ENCODE measurements around the gene SLC29A3. TPM values are rescaled to one million over a fixed set of nuclear protein-coding genes. Genes with fewer than 3 reads are reported as not detected.
"Not testable (repeated sequence)": the region's sequence is repeated elsewhere in the genome, so short reads cannot be mapped to it uniquely, and the experiment has no call there.

SLC29A3 gene
- 10 to 100 TPM in 1 of 5 donors, 1 to 10 TPM in 4; 6.8 to 10.3 (median 8.3) TPM for polyA plus RNA-seq (ENCODE audit: insufficient read depth in 1 of 5, insufficient read length in 5 of 5, low replicate concordance in 1 of 5)
- long read RNA-seq, donor 1, partial matches to known transcripts, result 0 of 5 reads
- long read RNA-seq, donor 1, other reads (novel, unspliced or antisense), result 0 of 5 reads
- long read RNA-seq, donor 2, partial matches to known transcripts, result 0 of 1 reads
- long read RNA-seq, donor 2, other reads (novel, unspliced or antisense), result 0 of 1 reads
- long read RNA-seq, donor 3, partial matches to known transcripts, result 0 of 2 reads
- long read RNA-seq, donor 3, other reads (novel, unspliced or antisense), result 0 of 2 reads
- long read RNA-seq, donor 4, partial matches to known transcripts, result 0 of 2 reads
- long read RNA-seq, donor 4, other reads (novel, unspliced or antisense), result 0 of 2 reads
- long read RNA-seq, donor 5, partial matches to known transcripts, result 0 of 2 reads
- long read RNA-seq, donor 5, other reads (novel, unspliced or antisense), result 0 of 2 reads
- long read RNA-seq, donor 6, partial matches to known transcripts, result 0 of 2 reads
- long read RNA-seq, donor 6, other reads (novel, unspliced or antisense), result 0 of 2 reads
- long read RNA-seq, donor 7, partial matches to known transcripts, result 0 of 1 reads
- long read RNA-seq, donor 7, other reads (novel, unspliced or antisense), result 0 of 1 reads
- long read RNA-seq, donor 8, partial matches to known transcripts, result 0 of 2 reads
- long read RNA-seq, donor 8, other reads (novel, unspliced or antisense), result 0 of 2 reads

DNA sequence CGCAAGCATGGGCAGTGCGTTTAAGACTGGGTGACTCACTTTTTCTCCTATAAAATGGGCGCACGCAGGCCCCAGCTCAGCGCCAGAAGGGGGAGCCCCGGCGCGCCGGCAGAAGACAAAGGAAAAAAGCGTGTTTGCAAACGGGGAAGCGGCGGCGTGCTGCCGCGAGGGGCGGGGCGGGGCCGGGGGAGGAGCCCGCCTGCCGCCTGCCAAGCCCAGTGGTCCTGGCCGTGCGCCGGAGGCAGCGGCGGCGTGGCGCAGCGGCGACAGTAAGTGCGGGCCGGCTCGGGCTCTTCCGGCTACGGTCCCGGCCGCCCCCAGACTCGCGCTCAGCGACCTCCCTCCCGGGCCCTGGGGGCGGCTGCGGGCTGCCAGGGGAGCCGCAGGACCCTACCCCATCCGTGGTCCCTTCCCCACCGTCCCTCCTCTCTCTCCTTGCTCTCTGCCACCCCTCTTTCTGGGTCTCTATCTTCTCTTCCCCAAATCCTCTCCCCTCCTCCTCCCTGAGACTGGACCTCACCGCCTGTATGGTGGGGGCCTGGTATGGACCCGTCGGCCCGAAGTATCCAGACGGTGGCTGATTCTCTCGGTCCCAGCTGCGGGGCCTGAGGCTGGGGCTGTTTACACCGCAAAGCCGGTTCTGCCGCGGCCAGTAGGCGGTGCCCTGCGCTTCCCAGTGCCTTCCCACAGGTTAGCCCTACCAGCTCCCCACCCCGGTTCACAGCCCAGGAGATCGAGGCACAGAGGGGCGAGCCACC is at the start of gene SLC29A3:
TSS of gene SLC29A3 (plus strand) at position 218 of the 758 bp plus-strand sequence. CDS start at position 269, 51 bp downstream.
- peak; percentile 78 to 84 for DNase-seq

DNA sequence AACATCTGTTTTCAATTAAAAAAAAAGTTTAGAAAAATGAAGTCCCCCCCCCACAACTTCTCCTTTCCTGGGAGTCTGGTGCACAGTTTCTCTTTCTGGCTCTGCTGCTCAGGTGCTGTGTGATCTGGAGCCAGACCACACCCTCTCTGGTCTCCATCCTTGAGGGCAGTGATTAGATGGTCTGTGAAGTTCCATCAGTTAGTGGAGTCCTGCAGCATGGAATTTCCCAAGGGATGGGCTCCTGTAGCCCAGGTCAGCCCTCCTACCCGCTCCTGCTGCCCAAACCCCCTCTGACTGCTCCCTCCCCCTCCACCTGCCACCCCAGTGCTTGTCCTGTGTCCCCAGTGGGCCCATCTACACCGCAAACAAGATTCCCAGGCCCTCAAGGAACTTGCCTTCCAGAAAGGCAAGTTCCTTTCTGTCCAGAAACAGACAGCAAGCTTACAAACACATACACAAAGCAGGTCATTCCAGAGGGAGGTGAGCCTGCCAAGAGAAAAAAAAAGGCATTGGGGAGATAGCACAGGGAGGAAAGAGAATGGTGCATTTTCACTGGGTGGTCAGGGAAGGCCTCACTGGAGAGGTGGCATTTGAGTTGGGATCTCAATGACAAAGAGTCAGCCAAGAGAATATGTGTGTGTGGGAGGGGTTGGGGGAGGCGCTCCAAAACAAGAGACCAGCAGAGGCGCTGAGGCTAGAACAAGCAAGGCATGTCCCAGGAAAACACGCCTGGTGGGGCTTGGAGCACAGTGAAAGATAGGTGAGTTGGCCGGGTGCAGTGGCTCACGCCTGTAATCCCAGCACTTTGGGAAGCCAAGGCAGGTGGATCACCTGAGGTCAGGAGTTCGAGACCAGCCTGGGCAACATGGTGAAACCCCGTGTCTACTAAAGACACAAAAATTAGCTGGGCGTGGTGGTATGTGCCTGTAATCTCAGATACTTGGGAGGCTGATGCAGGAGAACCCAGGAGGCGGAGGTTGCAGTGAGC is 49.5 kb upstream of the SLC29A3 start:
- no peak for DNase-seq

DNA sequence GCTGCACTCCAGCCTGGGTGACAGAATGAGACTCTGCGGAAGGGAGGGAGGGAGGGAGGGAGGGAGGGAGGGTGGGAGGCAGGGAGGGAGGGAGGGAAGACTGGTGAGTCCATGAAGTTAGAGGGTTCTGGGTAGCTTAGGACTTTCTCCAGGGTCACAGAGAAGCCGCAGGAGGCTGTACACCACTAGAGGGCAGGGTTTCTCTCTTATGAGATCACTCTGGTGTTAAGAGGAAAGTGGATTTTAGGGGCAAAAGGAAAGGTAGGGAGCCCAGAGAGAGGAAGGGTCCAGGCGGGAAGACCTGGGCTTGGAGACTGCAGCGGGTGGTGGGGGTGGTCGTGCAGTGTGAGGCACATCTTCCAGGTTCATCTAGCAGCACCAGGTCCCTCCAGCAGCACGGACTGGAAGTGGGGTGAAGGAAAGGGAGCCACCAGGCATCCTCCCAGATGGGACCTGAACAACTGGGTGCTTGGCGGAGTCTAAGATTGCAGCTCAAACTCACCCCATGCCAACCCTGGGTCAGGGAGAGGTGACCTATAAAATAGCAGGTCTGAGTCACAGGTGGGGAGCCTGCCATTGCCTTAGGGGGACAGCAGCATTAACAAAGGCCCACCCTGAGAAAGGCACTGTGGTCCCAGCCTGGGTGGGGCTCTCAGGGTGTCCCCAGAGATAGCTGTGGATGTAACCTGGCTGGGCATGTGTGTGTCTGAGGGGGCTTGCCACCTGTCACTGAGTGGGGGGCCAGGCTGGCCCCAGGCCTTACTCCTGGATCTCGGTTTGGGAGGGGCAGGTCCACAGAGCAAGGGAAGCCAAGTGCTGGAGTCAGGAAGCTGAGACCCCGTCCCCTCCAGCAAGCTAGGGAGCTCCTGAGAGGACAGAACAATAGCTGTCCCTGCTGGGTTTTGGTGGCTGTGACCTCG is 48.5 kb upstream of the SLC29A3 start:
- peak in 1 of 2 donors; percentile 52 for DNase-seq

DNA sequence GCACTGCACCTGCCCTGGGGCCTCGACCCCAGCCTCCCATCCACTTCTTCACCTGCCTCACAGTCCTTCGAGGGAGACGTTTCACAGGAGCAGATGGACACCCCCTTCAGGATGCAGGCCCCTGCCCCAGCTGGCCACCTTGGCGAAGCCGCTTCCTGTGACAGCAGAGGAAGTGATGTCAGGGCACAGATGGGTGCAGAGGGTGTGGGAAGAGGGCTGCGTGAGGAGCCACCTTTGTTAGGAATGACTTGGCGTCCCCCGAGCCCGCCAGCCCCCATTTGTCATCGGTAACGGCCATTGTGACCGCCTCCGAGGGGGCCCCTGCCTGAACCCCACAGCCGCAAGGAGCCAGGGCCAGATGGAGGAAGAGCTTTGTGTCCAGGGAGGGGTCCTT is 47.4 kb upstream of the SLC29A3 start:
- DNase-seq, result no peak

DNA sequence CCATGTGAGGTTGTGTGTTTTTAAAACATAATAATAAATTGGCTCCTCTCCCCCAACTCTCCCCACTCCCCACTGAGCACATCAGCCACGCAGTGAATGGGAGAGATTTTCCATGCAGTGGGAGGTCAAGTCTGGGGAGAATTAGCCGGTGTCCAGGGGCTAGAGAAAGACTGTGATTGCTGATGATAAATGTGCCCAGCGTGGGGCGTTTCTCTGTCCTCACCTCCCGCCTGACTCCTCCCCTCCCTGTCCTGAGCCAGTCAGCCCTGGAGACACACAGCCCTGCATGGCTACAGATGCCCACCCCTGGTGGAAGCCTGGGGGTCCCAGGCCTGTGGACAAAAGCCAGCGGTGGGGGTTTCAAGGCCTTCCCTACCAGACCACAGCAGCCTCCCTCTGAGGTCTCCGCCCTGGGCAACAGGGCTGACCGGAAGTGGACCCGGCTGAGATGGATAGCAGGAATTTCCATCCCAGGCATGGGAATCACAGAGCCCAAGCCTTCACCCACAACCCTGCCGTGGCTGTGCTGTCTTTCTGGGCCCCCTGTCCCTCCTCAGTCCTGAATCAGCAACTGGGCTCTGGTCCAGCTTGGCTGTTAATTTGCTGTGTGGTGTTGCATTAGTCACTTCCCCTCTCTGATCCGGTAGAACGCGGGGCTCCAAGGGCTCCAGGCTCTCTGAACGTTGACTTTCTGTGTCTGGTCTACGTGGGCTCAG is 46.8 kb upstream of the SLC29A3 start:
- no peak for DNase-seq

DNA sequence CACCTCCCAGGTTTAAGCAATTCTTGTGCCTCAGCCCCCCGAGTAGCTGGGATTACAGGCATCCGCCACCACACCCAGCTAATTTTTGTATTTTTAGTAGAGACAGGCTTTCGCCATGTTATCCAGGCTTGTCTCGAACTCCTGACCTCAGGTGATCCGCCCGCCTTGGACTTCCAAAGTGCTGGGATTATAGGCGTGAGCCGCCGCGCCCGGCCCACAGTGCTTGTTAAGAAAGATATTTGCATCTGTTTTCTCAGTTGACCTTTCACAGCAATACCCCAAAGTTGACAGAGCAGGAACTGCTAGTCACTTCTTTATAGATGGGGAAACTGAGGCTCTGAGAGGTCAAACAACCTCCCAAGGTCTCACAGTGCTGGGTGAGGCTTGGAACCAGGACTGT is 46.1 kb upstream of the SLC29A3 start:
- not testable (repeated sequence) for DNase-seq

DNA sequence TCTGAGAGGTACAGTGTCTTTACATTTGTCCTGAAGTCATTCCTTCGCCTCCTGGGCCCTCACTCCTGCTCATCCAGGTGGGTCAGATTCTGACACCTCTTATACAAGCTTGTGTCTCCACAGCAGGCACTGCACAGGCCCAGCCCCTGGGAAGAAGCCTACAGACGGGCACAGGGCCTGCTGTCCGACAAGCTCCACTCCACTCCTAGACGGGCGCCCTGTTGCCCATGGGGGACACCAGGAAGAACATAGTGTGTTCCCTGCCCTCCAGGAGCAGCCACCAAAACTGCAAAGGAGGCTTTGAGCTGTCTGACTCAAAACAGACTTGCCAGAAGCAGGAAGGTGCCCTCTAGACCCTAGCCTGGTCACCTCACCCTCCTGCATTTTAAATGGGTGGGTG is 45.6 kb upstream of the SLC29A3 start:
- DNase-seq, result no peak

DNA sequence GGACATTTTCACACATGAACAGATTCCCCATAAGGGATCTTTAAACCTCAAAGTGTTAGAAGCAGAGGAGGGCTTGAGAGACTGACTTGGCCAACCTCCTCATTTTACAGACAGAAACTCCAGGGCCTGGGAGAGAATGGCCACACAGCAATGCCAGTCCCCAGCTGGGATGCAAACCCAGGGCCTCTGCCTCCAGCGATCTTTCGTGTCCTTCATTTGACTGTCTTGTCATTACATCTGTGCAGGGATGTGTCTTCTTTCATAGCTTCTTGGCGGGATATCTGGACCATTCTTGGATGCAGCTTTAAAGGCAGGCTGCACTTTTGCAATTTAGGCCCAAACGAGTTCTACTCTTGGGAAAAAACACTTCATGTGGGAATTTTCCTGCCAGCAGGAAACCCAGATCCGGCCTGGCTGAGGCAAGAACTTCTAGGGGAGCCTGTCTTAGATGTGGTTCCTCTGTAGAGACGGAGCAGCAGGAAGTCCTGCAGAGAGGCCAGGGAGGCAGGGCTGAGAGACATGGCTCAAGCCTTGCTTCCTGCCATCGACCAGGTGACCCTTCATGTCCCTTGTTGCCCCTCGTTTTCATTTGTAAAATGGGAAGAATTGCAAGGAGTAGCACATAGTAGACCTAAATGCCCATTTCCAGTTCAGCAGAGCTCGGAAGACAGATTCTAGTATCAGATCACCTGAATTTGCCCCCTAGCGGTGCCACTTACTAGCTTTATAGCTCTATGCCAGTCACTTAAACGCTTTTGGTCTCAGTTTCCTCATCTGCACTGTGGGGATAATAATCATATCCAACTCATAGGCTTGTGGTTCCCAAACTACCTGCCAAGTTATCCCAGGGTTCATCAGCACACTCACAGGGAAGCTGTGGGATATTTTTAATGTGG is 43.9 kb upstream of the SLC29A3 start:
- no peak for DNase-seq

DNA sequence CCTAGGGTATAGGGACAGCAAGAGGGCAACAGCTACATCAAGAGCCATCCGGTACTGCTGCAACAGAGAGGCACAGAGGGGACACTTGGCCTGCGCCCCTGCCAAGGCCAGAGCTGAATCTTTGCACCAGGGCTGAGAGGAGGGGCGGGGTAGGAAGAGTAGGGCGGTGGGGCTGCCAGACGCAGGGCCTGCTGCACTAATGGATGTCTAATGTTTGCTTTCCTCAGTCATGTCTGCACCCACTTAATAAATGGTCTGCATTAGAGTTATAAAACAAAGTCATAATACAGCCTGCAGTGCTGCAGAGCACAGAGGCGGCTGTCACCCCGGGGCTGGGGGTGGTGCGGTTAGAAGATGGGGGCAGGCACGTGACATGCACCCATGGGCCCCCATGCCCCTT is 42.2 kb upstream of the SLC29A3 start:
- no peak for DNase-seq

DNA sequence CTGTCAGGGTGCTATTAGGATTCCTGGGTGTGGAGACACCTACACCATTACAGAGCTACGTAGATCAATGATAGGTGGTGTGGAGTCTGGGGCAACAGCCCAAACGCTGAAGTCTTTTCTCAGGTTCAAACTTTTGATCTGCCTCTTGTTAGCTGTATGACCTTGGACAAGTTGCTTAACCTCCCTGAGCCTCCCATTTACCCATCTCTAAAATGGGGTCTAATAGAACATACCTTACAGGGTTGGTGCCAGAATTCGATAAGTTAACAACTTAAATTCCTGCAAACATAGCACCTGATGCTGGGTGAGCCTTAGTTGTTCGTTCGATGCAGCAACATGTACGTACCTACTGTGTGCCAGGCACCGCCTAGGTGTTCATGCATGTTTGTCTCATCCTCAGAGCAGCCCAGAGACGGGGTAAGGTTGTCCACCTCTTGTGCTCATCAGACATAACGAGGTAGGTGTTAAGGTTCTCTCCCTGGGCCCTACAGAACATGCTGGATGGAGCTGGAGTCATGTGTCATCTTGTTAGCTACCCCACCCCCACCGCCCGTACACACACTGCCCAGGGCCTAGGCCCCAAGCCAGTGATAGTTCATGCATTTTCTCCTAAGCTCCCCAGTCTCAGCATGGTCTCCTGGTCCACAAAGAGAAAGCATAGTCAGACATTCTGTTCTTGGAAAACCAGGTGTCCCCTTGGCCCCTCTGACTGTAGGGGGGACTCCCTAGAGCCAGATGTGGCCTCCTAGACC is 41.0 kb upstream of the SLC29A3 start:
- no peak for DNase-seq

DNA sequence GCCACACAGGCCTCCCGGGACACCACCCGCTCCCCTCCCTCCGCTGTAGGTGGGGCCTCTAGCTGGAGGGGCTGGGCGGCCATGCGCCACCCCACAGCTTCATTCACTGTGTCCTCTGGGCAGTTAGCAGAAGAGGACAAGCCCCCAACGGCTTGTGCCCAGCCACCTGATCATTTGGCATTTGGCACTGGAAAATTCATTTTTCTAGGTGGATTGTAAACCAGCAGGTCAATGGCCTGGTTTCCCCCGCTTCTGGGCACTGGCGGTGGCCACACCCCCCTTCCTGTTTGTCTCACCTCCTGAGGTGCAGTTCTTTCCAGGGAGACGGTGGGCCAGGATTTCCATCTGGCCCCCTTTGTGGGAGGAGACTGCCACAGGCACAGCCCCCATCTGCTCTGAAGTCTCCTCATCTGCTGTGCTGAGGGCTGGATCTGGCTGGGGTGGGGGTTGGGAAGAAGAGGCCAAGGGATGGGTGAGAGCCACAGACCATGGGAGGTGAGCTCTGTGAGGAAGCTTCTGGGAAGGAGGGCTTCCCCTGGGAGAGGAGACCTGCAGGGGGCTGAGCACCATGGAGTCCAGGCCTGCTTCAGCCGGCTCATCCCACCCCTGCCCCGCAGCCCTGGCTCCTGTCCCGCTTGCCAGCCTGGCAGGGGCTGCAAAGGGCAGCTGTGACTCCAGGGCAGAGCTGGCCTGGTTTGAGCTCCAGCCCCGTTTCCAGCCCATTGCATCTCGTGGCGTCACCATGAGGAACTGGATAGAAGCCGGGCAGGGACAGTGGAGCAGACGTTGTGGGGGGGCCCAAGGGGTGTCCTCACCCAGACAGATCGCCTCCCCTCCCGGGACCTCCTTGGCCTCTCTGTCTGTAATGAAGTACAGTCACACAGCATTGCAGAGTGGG is 40.1 kb upstream of the SLC29A3 start:
- no peak for DNase-seq

DNA sequence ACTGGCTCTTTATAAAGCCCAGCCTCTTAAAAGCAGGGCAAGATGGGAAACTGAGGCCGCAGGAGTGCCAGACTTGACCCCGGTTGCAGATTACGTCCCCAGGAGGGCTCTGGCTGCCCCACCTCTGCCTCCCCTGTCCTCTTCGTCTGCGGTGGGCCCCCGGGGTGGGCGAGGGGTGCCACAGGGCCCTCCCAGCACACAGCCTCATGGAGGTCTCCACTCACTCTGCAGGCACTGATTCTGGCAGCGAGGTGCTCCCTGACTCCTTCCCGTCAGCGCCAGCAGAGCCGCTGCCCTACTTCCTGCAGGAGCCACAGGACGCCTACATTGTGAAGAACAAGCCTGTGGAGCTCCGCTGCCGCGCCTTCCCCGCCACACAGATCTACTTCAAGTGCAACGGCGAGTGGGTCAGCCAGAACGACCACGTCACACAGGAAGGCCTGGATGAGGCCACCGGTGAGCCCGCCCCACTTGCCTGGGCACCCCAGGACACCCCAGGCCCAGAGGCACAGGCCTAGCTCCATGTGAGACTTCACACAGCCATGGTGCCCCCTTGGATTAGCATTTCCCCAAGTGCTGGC is 39.4 kb upstream of the SLC29A3 start:
- DNase-seq, result no peak

DNA sequence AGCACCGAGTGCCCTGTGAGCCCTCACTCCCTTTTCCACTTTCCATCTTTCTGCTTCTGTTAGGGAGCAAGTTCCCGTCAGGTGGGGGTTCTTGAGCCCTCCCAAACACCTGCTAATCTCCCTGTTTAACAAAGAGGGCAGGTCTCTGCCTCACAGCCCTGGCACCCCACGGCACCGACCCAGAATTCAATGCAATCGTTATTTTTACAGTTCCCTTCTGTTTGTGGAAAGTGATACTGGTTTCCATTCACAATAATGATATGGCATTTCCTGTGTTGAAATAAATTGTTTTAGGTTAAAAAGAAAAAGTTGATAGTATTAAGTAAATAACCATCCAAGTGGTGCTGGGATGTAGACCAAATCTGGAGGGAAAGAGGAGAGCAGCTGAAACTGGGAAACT is 38.8 kb upstream of the SLC29A3 start:
- no peak for DNase-seq

DNA sequence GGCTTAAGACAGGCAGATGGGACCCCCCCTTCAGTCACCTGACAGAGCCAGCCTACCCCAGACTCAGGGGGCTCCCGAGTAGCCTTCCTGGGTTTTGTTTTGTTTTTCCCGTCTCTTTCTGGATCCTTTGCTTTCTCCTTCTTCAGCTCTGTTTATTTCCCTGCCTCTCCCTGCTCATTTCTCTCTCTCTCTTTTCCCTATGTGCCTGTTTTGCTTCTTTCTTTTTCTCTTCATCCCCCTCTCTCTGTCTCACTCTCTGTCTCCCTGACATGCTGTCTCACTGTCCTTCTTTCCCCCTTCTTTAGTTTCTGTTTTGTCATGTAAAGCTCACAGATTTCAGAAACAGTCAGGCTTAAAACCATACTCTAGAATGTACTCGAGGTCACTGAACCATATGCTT is 38.2 kb upstream of the SLC29A3 start:
- DNase-seq, result no peak

DNA sequence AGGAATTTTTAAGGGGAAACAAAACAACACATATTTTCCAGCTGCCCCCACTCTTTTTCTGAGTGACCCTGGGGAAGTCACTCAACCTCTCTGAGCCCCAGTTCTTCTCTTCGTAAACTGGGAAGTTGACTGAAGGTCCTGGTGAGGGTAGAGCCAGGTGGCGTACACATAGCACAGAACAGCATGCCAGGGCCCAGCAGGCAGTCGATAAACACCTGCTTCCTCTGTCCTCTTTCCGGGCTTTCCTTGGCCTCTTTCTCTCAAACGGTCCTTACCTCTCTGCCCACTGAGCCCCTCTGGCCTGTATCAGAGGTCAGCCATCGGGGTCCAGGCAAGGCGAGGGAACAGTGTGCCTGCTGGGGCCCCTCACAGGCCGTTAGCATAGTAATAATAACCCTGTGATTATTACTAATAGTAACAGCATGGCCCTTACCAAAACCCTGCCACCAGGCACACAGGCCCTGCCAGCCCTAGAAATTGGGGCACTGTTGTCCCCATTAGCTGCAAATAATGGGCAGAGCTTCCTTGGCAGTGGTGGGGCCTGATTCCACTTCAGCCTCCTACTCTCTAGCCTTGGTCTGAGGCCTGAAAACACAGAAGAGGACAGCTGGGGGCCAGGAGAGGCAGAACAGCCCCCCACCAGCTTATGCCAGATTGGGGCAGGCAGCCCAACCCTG is 37.3 kb upstream of the SLC29A3 start:
- no peak for DNase-seq
